Activated CD4-positive, alpha-beta memory T cell treated with anti-CD3 and anti-CD28 coated beads for 36 hours (primary cell): ENCODE measurements around the gene IFI27L2. TPM values are rescaled to one million over a fixed set of nuclear protein-coding genes. Genes with fewer than 3 reads are reported as not detected.

Source experiments
- CTCF ChIA-PET: fragments of 350-600 bp; sonication (Branson Sonifier 250); formaldehyde crosslinking; loops from one replicate; lab custom pipeline; 2021; ENCODE audit warnings: antibody characterized with exemption, inconsistent platforms; lab: Charles Lee
- POLR2A ChIA-PET: fragments of 350-600 bp; sonication (Branson Sonifier 250); formaldehyde crosslinking; loops from one replicate; lab custom pipeline; 2021; ENCODE audit warnings: antibody characterized with exemption; lab: Charles Lee
- DNase-seq: peaks from one replicate; pipeline ENCODE4 v3.0.0-alpha.2; 2020
- H3K27ac Mint-ChIP-seq: one replicate; pipeline ENCODE4 v1.8.0; 2021; ENCODE audit warnings: mixed read lengths
- H3K27me3 Mint-ChIP-seq: one replicate; pipeline ENCODE4 v1.8.0; 2021; ENCODE audit warnings: mixed read lengths
- H3K36me3 Mint-ChIP-seq: one replicate; pipeline ENCODE4 v1.8.0; 2021; ENCODE audit warnings: mixed read lengths
- H3K4me1 Mint-ChIP-seq: one replicate; pipeline ENCODE4 v1.8.0; 2021; ENCODE audit warnings: low read depth, mixed read lengths
- H3K4me3 Mint-ChIP-seq: one replicate; pipeline ENCODE4 v1.8.0; 2021; ENCODE audit warnings: mild to moderate bottlenecking, mixed read lengths
- H3K9me3 Mint-ChIP-seq: one replicate; pipeline ENCODE4 v1.8.0; 2021; ENCODE audit warnings: mixed read lengths
- intact Hi-C: fragments of 100-400 bp; cut with micrococcal nuclease; formaldehyde crosslinking; loops from one replicate; pipeline ENCODE4 v1.15.1; 2023
- total RNA-seq, 2 experiments: library from RNA; stranded (reverse); gene quantifications; one replicate each; pipeline ENCODE4 v1.2.3, GENCODE V29; 2021

Gene IFI27L2
- total RNA-seq, 2 experiments from 2014 or later = 69.3 to 74.4 TPM

DNA sequence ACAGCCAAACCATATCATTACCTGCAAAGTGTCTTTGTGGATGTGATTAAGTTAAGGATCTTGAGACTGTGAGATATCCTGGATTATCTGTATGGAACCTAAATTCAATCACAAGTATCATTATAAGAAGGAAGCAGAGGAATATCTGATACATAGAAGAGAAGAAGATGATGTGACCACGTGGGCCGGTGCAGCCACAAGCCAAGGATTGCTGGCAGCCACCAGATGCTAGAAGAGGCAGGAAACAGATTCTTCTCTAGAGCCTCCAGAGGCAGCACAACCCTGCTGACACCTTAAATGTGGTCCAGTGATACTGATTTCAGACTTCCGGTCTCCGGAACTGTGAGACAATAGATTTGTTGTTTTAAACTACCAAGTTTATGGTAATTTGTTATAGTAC, 6.1 kb upstream of the IFI27L2 start:
- H3K4me1 Mint-ChIP-seq = peaks cover 3% of the 10 kb centered on the region
- no peaks in the 10 kb centered on the region for H3K36me3 Mint-ChIP-seq
- H3K27ac Mint-ChIP-seq = no peak overlapping the region
- intact Hi-C loops = loop anchor here (10.0 kb wide), 1 partner anchor 169 kb away; no protein-coding TSS in a partner anchor
- H3K9me3 Mint-ChIP-seq = peaks cover 10% of the 10 kb centered on the region
- DNase-seq = peak; percentile 20
- H3K27me3 Mint-ChIP-seq = no peaks in the 10 kb centered on the region
- no peak overlapping the region for H3K4me3 Mint-ChIP-seq
- ChIA-PET POLR2A (no interaction called here), CTCF (interaction anchor here (1.2 to 10.4 kb wide), 2 partner anchors 99 to 196 kb away, joined by 3 to 187 read pairs; no protein-coding TSS in a partner anchor)

DNA sequence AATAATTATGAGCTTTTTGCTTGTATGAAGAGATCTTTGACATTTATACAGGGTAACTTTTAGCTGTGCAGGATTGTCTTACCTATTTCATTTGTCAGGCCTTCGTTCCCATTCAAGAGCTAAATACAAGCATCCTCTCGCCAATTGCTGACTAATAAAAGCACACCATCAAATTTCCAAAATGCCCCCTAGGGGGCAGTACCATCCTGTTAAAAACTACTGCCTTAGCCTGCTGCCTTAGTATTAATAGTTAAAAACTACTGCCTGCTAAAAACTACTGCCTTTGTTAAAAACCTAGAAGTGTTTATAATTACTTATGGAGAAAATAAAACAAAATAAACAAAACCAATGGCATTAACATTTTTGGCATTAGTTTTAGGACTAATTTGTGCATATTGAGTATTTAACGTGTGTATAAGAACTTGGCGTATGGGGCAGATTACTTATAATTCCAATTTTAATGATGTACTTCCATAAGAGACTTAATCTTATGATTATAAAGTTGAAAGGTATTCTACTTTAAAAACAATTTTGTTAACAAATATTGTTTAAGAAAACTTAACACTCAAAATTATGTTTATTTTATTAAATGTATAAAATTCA, 3.0 kb upstream of the IFI27L2 start:
- ChIA-PET CTCF (interaction anchor here (0.7 to 6.8 kb wide), 45 partner anchors 10 to 1638 kb away, joined by 3 to 64 read pairs (median 5); partner anchors contain the start of genes DDX24, IFI27L1 and PPP4R4), POLR2A (no interaction called here)
- H3K4me1 Mint-ChIP-seq = peaks cover 15% of the 10 kb centered on the region
- H3K36me3 Mint-ChIP-seq = no peaks in the 10 kb centered on the region
- peak; percentile 68 for DNase-seq
- H3K27ac Mint-ChIP-seq = peak overlapping the region; percentile 13
- intact Hi-C loops = loop anchor here (1.0 to 10.0 kb wide), 4 partner anchors 48 to 417 kb away; no protein-coding TSS in a partner anchor
- no peaks in the 10 kb centered on the region for H3K27me3 Mint-ChIP-seq
- H3K9me3 Mint-ChIP-seq = peaks cover 10% of the 10 kb centered on the region
- H3K4me3 Mint-ChIP-seq = no peak overlapping the region

DNA sequence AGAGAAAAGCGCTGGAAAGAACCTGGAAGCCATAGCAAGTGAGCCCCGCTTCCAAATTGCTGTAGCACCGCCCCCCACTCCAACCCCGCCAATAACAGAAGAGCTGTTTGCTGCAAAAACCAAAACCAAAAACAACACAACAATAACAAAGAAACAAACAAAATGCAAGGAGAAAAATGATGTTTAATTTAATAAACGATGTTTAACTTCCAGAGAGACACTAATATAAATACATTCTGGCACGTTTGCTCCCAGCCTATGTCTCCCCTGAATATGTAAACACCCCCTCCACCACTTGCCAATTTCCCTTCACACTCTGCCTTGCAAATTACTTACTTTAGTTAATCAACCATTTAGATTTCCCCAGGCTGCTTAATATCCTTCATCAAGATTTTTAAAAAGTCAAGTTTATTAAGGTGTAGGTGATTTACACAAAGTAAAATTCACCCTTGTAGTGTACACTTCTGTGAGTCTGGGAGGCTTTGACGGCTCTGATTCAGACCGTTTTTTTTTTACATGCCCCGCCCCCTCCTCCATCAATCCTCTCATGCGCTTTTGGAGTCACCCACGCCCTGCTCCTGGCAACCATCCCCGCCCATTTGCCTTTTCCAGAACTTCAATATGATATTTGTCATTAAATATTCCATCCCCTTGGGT, 482 bp upstream of the IFI27L2 start:
- no peaks in the 10 kb centered on the region for H3K27me3 Mint-ChIP-seq
- H3K4me3 Mint-ChIP-seq = peak overlapping the region; percentile 85
- CTCF ChIA-PET = interaction anchor here (0.8 to 6.8 kb wide), 12 partner anchors 8 to 419 kb away, joined by 3 to 64 read pairs (median 4); no protein-coding TSS in a partner anchor
- peaks cover 2% of the 10 kb centered on the region for H3K36me3 Mint-ChIP-seq
- intact Hi-C loops = loop anchor here (1.0 to 10.0 kb wide), 4 partner anchors 49 to 175 kb away; partner anchors contain the start of genes DDX24 and IFI27L1
- peaks cover 12% of the 10 kb centered on the region for H3K4me1 Mint-ChIP-seq
- POLR2A ChIA-PET = interaction anchor here (2.0 kb wide), 1 partner anchor 48 kb away, joined by 8 read pairs; the partner anchor contains the start of genes DDX24 and IFI27L1
- peak; percentile 52 for DNase-seq
- H3K9me3 Mint-ChIP-seq = no peaks in the 10 kb centered on the region
- H3K27ac Mint-ChIP-seq = peak overlapping the region; percentile 21

DNA sequence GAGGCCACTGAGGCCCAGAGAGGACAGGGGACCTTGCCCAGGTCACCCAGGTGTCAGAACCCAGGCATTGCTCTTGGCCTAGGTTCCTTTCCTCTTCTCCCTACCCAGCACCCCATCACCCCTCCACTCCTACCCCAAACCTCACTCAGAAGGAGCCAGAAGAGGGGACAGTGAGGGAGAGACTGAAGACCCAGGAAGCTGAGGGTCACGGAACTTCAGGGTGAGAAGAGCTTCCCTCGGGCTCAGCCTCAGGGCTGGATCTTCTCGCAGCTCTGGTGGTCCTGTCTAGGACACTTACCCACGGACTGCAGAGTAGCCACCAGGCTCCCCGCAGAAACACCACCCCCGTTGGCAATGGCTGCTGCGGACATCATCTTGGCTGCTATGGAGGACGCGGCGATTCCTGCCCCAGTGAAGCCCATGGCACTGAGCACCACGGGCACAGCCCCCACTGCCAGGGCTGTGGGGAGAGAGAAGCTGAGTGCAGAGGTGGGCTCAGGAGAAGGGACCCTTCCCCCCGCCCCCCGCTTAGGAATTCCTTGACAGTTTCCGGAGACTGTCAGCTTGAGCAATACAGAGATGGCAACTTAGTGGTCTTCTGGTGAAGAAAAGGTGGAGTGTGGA, 1.1 kb downstream of the IFI27L2 start:
- Mint-ChIP-seq H3K27ac (no peak overlapping the region), H3K27me3 (no peaks in the 10 kb centered on the region), H3K36me3 (peaks cover 2% of the 10 kb centered on the region), H3K4me1 (peaks cover 12% of the 10 kb centered on the region), H3K9me3 (no peaks in the 10 kb centered on the region), H3K4me3 (peak overlapping the region; percentile 85)
- intact Hi-C loops = loop anchor here (5.0 kb wide), 1 partner anchor 166 kb away; no protein-coding TSS in a partner anchor
- ChIA-PET POLR2A (interaction anchor here (2.0 kb wide), 1 partner anchor 47 kb away, joined by 8 read pairs; the partner anchor contains the start of genes DDX24 and IFI27L1), CTCF (interaction anchor here (0.6 to 6.8 kb wide), 17 partner anchors 8 to 812 kb away, joined by 3 to 64 read pairs (median 4); no protein-coding TSS in a partner anchor)
- DNase-seq = no peak

DNA sequence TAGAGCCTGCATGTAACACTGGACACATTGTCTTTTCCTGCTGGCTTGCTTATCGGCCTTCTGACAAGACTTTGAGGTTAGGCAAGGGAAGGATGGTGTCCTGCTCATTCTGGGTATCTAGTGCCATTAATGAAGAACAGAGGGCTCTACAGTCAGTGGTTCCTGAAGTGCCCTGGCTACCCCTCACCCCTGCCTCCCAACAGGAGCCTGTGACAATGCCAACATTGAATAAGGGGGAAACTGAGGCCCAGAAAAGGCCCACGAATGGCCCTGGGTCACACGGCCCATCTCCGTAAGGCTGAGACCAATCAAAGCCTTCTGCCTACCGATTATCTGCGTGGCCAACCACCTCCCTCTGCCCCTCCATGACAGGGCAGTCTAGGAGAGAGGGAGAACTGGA, 2.1 kb downstream of the IFI27L2 start:
- POLR2A ChIA-PET = no interaction called here
- no peak overlapping the region for H3K4me3 Mint-ChIP-seq

DNA sequence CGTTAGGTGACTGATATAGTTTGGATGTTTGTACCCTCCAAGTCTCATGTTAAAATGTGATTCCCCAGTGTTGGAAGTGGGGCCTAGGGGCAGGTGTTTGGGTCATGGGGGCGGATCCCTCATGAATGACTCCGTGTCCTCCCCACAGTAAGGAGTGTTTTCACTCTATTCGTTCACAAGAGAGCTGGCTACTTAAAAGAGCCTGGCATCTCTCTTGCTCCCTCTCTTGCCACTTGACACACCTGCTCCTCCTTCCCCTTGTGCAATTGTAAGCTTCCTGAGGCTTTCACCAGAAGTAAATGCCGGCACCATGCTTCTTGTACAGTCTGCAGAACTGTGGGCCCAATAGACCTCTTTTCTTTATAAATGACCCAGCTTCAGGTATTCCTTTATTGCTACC, 2.6 kb downstream of the IFI27L2 start:
- intact Hi-C loops = loop anchor here (5.0 kb wide), 1 partner anchor 164 kb away; no protein-coding TSS in a partner anchor
- H3K4me1 Mint-ChIP-seq = peaks cover 12% of the 10 kb centered on the region
- no peaks in the 10 kb centered on the region for H3K9me3 Mint-ChIP-seq
- DNase-seq = no peak
- ChIA-PET POLR2A (no interaction called here), CTCF (no interaction called here)
- no peaks in the 10 kb centered on the region for H3K27me3 Mint-ChIP-seq
- peaks cover 2% of the 10 kb centered on the region for H3K36me3 Mint-ChIP-seq
- H3K27ac Mint-ChIP-seq = no peak overlapping the region
- H3K4me3 Mint-ChIP-seq = no peak overlapping the region

More for the DNA sequence above, 2.1 kb downstream of the IFI27L2 start:
- Mint-ChIP-seq H3K9me3 (no peaks in the 10 kb centered on the region), H3K4me1 (peaks cover 12% of the 10 kb centered on the region), H3K27ac (no peak overlapping the region), H3K27me3 (no peaks in the 10 kb centered on the region), H3K36me3 (peaks cover 2% of the 10 kb centered on the region)
- no peak for DNase-seq
- CTCF ChIA-PET = interaction anchor here (1.2 to 6.8 kb wide), 3 partner anchors 75 to 119 kb away, joined by 3 to 64 read pairs (median 3); no protein-coding TSS in a partner anchor
- intact Hi-C loops = loop anchor here (5.0 kb wide), 1 partner anchor 165 kb away; no protein-coding TSS in a partner anchor

DNA sequence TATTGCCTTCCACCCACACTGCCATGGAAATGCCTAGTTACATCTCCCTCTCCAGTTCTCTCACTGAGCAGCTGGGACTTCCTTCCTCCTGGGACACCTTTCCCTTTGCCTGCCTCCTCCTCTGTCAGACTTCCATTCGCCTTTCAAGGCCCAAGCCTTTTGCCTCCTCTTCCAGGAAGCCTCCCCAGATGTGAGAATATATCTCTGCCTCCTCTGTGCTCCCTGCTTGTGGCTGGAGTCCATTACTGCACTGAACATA, 3.1 kb downstream of the IFI27L2 start:
- Mint-ChIP-seq H3K4me1 (peaks cover 12% of the 10 kb centered on the region), H3K27ac (no peak overlapping the region), H3K9me3 (peaks cover 4% of the 10 kb centered on the region), H3K27me3 (no peaks in the 10 kb centered on the region), H3K36me3 (peaks cover 2% of the 10 kb centered on the region), H3K4me3 (no peak overlapping the region)
- intact Hi-C loops = loop anchor here (5.0 kb wide), 1 partner anchor 164 kb away; no protein-coding TSS in a partner anchor
- ChIA-PET POLR2A (no interaction called here), CTCF (no interaction called here)
- no peak for DNase-seq

DNA sequence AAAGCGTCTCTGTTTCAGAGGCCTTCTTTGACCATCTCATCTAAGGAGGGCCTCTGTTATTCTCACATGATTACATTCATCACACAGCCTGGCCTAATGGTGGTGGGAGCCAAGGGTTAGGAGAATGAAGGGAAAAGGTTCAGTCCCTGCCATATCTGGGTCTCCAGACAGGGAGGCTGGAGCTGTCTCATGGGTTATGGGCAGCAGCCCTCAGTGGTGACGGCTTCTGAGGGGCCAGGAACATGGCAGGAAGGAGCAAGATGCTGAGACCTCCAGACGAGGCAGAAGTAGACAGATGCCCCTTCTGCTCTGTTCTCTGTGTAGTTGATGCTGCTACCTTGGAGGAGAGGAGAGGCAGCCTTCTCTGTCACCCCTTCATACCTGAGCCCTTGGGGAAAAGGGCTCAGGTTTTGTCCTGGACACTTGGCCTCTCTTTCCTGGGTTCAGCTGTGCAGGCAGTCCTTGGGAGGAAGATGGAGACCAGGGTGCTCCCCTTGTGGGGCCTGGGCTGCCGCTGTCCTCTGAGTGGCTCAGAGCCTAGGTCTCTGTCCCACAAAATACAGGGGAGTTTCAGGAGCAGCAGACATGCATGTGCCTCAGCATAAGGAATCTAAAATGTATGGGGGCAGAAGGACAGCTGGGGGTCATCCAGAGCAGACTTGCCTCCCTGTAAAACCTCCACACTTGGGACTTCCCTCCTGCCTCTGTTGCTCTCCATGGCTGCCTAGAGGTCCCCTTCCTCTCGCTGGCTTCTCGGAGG, 3.6 kb downstream of the IFI27L2 start:
- H3K36me3 Mint-ChIP-seq = peaks cover 6% of the 10 kb centered on the region
- peaks cover 12% of the 10 kb centered on the region for H3K4me1 Mint-ChIP-seq
- ChIA-PET POLR2A (no interaction called here), CTCF (interaction anchor here (0.9 to 2.1 kb wide), 4 partner anchors 11 to 186 kb away, joined by 3 to 12 read pairs (median 6); no protein-coding TSS in a partner anchor)
- no peak overlapping the region for H3K4me3 Mint-ChIP-seq
- peak; percentile 5 for DNase-seq
- H3K9me3 Mint-ChIP-seq = peaks cover 10% of the 10 kb centered on the region
- intact Hi-C loops = loop anchor here (5.0 kb wide), 1 partner anchor 164 kb away; no protein-coding TSS in a partner anchor
- H3K27me3 Mint-ChIP-seq = no peaks in the 10 kb centered on the region
- no peak overlapping the region for H3K27ac Mint-ChIP-seq

DNA sequence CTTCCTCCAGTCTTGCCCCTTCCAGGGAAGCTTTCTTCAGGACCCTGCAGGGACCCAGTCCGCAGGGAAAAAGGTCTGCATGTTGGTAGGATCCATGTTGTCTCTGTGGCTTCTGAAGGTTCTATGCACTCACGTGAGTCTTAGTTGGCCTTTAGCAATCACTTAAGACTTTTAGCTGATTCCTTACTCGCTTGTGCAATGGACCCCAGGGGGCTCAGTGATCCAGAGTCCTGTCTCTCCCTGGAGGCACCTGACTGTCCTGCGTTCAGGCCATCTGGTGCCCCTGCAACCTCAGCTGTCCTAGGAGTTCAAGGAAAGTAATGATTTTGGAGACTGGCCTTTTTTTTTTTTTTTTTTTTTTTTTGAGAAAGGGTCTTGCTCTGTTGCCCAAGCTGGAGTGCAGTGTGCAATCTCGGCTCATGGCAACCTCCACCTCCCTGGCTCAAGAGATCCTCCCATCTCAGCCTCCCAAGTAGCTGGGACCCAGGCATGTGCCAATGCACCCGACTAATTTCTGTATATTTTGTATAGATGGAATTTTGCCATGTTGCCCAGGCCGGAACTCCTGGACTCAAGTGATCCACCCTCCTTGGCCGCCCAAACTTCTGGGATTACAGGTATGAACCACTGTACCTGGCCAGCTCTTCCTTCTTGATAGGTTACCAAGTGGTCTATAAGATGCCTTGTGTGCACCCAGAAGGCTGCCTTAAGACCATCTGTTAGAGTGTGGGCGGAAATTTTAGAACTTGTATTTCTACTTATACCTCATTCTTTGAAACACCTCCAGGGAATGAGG, 4.6 kb downstream of the IFI27L2 start:
- ChIA-PET CTCF (interaction anchor here (0.9 to 2.1 kb wide), 4 partner anchors 12 to 185 kb away, joined by 3 to 12 read pairs (median 6); no protein-coding TSS in a partner anchor), POLR2A (no interaction called here)
- Mint-ChIP-seq H3K9me3 (peaks cover 20% of the 10 kb centered on the region), H3K27ac (no peak overlapping the region), H3K27me3 (no peaks in the 10 kb centered on the region), H3K4me3 (no peak overlapping the region), H3K36me3 (peaks cover 9% of the 10 kb centered on the region), H3K4me1 (peaks cover 7% of the 10 kb centered on the region)
- peak; percentile 5 for DNase-seq
- intact Hi-C loops = loop anchor here (5.0 kb wide), 1 partner anchor 162 kb away; no protein-coding TSS in a partner anchor

DNA sequence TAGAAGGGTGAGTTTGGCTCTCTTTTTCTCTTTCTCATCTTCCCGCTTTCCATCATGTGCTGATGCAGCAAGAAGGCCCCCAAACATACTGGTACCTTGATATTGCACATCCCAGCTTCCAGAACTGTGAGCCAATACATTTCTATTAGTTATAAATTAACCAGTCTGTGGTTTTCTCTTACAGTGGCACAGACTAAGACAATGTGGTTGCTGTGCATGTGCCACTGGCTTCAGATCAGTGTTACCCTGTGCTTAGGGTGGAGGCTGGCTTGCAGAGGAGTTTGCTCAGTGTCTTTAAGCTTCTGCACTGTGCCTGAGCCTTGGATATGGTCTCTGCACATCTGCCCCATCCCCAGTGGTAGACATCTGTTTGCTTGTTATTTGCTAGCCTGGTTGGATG, 5.5 kb downstream of the IFI27L2 start:
- no peak for DNase-seq
- CTCF ChIA-PET = interaction anchor here (1.9 to 2.1 kb wide), 2 partner anchors 13 to 184 kb away, joined by 8 to 12 read pairs; no protein-coding TSS in a partner anchor
- Mint-ChIP-seq H3K9me3 (peaks cover 25% of the 10 kb centered on the region), H3K4me1 (peaks cover 5% of the 10 kb centered on the region), H3K27me3 (no peaks in the 10 kb centered on the region), H3K36me3 (peaks cover 9% of the 10 kb centered on the region), H3K4me3 (no peak overlapping the region), H3K27ac (no peak overlapping the region)
- intact Hi-C loops = no loop called here
- POLR2A ChIA-PET = no interaction called here
